Activated CD8-positive, alpha-beta memory T cell treated with anti-CD3 and anti-CD28 coated beads for 1 hour (primary cell): ENCODE measurements around the gene NKTR.
"Not testable (repeated sequence)": the region's sequence is repeated elsewhere in the genome, so short reads cannot be mapped to it uniquely, and the experiment has no call there.

Experiments
- DNase-seq, 2 donors: peaks; one replicate each; pipeline ENCODE4 v3.0.0-alpha.2; 2020; ENCODE audit warnings: low read depth in 1 of 2; ENCODE audit errors: extremely low read depth in 1 of 2

The NKTR gene

DNA sequence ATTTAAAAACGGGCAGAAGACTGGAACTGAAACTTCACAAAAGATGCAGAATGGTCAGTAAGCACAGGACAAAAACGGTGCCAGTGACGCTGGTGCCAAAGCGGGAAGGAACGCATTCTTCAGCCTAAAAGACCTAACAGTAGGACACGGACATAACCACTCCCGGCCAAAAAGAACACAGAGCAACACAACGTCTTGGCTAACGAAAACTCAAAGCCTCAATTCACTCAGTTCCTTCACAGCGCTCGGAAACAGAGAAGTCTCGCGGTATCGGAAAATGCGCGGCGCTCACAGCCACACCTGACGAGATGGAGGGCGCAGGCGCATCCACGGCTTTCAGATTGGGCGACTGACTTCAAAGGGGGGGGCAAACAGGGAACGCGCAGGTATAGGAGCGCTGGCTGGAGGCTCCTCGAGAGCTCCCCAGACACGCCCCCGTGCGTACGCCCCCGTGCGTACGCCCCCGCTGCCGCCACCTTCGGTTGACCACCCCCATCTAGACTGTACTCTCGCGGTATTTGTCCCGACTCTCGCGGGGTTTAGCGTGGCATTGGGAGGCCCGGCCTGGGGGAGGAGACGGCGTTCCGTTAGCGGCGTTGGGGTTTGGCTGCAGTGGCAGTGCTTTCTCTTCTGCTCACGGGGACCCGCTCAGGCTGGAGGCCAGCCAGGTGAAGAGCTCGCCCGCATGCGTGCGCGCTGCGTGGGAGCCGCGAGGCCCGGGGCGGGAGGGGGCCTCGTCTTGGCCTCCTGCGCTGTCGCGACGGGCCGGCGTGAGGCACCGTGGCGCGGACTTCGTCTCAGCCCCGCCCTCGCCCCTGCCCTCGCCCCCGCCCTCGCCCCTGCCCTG, at the start of gene NKTR:
Gene NKTR, plus strand, starts transcription at position 576 of the 847 bp plus-strand sequence. CDS start 321 bp downstream, outside the sequence.
- peak; percentile 99 for DNase-seq

DNA sequence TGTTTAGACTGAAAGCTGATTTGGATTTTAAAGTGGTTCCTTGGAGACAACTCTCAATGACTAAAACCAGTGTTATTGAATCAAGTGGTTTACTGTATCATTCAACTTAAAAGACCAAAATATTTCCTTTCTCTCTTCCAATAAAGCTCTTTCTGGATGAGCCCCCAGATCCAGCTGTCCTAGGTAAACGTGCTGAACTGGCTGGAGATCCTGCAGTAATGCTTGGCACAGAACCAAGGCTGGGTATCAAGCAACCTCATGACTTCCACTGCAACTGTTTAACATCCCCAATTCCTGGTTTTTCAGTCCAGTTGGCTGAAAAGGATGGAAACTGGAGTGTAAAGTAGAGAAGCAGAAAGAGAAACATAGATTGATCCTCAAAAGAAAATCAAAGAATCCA, 47.7 kb upstream of the NKTR start:
- no peak for DNase-seq

DNA sequence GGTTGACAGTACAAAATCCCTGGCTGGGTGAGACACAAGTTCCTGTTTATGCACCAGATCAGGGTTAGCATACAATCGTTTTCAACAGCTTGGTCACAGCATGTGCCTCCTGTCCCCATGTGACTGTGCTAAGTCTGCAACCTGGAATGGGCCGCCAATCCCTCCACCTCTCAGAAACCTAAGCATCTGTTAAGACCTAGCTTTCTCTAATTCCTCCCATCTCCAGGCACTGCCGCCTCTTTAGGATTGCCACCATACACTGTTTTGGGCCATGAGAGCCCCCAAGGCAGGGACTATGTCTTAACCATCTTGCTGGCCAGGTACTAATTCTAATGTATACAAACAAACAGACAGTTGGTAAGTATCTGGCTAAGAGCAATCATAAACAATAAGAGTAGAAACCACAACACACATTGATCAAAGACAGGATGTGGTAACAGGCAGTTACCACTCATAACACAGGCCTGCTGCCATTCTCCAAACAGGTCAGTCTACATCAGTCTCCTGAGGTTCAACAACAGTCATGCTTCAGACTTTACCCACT, 44.3 kb upstream of the NKTR start:
- DNase-seq: no peak

DNA sequence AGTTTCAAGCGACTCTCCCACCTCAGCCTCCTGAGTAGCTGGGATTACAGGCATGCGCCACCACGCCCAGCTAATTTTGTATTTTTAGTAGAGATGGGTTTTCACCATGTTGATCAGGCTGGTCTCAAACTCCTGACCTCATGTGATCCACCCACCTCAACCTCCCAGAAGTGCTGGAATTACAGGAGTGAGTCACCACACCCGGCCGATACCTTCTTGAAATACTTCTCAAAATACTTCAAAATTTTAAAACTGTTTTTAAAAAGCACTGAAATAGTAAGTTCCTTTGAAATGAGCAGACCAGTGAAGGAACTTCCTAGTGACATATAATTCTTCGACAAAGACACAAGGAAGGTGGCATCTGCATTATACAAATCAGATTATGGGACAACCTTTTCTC, 43.7 kb upstream of the NKTR start:
- DNase-seq: not testable (repeated sequence)

DNA sequence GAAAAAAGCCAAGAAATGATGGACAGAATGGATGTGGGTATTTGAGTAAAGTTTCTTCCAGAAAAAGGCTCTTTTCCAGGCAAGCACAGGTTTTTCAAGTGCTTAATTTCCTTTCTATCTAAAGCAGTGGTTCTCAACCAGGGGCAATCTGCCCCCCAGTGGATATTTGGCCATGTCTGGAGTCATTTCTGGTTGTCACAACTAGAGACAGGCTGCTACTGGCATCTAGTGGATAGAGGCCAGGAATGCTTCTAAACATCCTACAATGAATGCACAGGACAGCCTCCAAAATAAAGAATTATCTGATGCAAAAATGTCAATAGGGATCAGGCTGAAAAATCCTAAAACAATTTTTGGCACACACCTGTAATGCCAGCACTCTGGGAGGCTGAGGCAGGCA, 42.6 kb upstream of the NKTR start:
- no peak for DNase-seq

DNA sequence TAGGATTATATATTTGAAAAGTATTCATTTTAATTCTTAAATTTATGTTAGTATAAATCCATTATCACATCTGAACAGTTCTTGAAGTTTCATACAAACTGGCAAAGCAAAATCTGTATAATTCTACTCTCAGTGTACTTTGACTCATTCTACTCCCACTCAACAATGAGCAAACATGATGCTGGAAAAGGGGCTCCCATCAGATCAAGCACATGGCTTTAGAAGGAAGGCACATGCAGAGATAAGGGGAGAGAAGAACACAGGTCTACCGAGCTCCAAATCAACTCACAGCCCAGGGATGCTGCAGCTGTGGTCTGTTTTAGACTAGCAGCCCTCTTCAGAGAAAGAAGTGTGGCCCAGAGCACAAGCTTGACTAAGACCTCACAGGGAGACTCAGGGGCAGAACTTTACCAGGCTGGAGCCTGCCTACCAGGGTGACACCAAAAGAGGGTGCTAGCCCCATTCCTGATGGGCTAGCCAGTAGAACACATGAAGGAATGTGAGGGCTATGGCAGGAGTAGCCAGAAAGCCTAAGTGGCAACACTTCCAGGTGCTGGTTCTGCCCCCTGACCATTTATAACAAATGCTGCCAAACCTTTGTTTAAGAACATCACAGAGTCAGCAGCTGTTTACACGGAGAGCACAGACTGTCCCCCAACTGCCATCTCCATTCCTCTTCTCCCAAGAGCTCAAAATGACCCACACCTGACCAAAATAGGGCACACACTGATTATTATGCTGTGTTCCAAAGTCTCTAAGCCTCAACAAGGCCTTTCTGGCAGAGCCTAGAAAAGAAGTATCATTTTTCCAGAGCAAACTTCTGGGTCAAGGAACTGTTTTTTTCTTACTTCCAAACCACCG, 38.2 kb upstream of the NKTR start:
- DNase-seq: no peak

DNA sequence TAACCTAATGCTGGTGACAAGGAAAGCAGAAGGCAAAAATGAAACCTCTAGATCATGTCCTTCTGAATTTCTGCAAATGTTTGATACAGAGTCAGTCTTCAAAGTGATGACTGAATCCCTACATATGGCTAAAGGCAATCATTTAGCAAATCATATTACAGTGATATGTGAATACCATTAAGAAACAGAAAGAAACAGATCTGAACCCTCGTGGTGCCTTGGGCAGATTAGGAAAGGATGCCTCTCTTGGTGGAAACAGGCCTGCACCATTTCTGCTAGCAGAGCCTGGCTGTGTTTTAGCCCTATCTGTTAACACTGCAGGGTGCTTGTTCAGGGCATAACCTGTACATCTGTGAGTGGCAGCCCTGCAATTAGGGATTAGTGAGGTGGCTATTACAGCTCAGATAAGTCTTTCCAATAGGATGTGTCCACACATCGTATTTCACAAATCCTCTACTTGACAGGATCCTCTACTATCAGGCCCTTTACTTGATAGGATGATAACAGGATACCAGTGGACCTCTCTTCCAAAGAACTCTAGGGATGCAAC, 30.8 kb upstream of the NKTR start:
- no peak for DNase-seq

DNA sequence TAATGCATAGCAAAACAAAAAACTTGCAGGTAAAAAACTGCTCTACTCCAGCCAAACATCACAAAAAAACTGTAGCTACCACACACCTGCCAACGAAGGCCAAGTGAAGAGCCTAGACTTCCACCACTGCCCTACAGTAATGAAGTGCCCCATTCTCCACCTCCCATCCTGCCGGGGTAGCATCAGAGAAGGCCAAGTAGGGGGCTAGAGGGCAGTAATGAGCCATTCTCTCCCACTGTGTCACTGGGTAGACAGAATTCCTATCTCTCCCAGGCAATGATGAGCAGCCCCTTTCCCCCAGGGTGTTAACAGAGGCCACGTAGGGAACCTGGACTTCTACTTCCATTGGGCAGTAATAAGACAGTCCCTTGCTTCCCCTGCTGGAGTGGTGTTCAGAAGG, 28.2 kb upstream of the NKTR start:
- no peak for DNase-seq

DNA sequence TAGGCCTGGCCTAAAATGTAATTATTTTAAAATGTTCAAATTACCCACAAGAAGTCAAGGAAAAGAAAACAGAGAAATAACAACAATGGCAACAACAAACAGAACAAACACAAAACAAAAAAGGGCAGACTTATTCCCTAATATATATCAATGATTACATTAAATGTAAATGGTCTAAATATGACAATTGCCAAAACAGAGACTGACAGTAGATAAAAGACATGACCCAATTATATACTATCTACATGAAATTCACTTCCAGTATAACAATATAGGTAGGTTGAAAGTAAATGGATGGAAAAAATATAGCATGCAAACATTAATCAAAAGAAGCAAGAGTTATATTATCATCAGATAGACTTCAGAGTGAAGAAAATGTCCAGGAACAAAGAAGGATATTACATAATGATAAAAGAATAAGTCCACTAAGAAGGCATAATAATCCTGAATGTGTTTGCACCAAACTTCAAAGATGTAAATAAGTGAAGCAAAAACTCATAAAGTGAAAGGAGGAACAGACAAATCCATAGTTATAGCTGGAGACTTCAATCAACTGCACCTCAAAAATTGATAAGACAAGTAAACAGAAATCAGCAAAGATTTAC, 25.2 kb upstream of the NKTR start:
- no peak for DNase-seq

DNA sequence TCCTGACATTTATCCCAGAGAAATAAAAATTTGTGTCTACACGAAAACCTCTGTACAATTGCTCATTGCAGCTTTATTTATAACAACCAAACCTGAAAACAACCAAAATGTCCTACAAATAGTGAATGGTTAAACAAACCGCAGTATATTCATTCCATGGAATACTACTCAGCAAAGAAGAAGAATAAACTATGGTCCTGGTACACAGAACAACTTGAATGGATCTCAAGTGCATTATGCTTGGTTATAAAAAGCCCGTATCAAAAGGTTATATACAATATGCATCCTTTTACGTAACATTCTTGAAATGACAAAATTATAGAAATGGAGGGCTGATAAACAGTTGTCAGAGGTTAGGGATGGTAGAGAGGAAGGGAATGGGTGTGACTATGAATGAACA, 22.4 kb upstream of the NKTR start:
- no peak for DNase-seq

DNA sequence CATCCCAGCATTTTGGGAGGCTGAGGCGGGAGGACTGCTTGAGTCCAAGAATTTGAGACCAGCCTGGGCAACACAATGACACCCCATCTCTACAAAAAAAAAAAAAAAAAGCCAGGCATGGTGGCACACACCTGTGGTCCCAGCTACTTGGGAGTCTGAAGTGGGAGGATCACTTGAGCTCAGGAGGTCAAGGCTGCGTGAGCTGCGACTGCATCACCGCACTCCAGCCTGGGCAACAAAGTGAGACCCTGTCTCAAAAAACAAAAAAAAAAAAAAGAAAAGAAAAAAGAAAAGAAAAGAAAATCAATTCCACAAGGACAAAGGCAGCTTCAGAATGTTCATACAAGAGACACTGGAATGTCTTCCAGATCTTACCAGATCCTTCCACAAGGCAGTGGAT, 21.1 kb upstream of the NKTR start:
- DNase-seq: not testable (repeated sequence)

DNA sequence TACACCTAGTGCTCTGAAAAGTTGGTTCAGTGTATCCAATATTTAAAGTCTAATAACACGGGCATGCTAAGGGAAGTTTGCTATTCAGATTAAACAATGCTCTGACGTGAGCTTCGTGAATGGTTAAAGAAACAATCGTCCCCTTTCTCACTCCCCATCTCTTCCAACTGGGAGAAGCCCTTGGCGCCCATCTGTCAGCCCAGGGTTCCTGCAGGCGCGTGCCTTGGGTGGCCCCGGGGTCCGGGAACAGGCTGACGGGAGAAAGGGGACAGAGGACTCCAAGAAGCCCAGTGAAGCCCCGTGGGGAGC, 19.1 kb upstream of the NKTR start:
- no peak for DNase-seq

DNA sequence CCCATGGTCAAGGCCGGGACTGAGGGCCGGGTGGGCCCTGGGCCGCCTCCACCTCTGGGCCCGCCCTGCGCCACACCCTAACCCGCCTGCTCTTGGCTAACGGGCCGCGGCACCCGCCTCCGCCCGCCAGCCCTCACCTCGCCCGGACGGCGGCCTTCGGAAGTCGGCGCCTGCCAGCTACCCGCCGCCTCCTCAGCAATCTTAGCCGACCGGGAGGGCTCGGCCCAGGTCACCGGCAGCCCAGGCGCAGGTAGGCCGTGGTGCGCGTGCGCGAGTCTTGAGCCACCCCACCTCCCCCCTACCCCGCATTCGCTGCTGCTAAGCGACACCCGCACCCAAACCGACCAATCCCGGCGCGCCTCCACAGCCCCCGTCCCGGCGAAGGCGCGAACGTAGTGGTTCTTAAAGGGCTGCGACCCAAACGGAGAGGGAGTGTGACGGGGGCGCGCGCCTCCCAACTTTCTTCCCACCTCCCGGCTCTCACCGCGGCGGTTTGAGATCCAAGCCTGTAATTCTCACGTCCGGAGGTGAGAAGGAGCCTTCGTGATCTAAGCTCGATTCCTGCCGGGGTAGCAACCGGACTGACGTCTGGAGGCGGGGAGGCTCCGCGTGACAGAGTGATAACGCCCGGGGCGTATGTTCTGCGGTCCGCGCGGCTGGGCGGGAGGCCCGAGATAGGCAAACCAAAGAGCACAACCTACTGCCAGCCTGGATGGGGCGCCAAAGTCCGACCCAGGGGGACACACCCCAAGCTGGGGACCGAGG, 18.6 kb upstream of the NKTR start, which contains the start of gene SEC22C:
Gene SEC22C, minus strand, starts transcription at position 259 of the 765 bp plus-strand sequence. CDS start 12,921 bp downstream, outside the sequence.
- DNase-seq: peak; percentile 89 to 95

DNA sequence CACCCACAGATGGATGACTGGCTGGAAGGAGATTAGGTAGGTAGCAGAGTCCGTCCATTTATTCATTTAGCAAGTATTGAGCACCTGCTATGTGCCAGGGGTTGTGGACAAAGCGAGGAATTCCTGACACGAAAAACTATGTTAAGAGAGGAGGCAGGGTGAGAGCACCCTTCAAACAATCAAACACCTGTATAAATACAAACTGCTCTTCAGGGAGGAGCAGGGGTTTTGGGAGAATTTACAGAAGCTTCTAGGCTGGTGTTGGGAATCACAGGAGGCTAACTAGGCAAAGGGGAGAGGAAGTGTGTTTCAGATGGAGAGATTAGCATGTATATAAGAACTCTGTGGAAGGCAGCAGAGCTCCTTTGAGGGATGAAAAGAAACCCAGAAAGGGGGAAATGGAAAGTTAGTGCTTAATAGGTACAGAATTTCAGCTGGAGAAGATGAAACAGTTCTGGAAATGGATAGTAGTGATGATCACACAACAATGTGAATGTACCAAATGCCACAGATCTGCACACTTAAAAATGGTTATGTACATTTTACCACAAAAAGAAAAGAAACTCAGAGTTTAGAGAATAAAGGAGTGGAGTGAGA, 17.9 kb upstream of the NKTR start:
- DNase-seq: no peak

DNA sequence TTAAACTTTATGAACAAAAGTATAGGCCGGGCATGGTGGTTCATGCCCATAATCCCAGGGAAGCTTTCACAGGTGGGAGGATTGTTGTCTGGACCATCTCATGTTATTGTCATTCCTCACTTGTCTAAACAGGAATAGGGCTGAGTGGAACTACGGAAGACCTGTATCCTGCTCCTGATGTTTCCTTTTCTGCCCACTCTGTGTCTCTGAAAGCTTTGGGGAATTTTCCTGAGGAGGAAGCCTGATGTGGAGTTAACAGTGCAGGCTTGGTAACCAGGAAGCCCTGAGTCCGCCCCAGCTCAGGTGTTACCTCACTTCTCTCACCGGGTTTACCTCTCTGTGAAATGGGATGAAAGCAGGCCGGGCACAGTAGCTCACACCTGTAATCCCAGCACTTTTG, 11.9 kb upstream of the NKTR start:
- no peak for DNase-seq

DNA sequence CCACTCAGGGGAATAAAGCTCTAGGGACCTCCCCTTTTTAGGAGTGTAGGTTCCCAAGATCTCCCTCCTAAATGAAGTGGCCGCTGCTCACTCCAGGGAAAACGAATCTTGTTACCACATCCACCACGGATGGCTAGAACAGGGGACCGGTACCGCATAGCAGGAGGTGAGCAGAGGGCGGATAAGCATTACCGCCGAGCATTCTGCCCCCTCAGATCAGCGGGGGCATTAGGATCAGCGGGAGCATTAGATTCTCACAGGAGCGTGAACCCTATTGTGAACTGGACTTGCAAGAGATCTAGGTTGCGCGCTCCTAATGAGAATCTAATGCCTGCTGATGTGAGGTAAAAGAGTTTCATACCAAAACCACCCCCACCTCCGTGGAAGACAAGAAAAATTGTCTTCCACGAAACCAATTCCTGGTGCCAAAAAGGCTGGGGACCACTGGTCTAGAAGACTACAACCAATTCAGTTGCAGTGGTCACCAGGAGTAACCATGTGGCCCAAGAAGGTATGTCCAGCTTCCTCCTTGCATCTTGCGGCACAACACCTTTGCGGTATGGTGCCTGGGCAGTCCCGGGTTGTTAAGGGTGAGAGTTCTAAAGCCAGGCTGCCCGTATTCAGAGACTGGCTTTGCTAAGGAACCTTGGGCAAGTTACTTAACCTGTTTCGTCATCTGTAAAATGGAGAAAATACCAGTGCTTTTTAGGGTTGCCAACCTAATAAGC, 10.9 kb upstream of the NKTR start:
- no peak for DNase-seq

DNA sequence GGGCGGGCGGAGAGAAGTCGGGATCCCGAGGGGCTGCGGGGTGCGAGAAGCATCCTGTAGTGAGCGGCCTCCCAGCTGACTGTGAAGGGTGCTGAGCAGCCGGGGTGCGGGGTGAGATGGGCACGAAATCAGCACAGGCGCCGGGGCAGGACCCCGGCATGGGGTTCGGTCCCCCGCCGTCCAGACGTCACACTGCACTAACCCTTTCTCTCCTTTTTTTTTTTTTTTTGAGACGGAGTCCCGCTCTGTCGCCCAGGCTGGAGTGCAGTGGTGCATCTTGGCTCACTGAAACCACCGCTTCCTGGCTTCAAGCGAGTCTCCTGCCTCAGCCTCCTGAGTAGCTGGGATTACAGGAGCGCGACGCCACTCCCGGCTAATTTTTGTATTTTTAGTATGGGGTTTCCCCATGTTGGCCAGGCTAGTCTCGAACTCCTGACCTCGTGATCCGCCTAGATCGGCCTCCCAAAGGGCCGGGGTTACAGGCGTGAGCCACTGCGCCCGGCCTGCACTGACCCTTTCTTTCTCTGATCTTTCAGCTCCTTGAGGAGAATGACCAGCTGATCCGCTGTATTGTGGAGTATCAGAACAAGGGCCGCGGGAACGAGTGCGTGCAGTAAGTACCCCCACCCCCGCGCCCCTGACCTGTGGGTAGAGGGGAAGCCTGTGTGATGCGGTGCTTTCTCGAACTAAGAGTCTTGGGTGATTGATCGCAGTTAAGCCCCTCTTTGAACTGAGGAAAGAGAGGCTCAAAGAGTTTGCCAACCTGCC, 9.3 kb upstream of the NKTR start:
- DNase-seq: no peak

DNA sequence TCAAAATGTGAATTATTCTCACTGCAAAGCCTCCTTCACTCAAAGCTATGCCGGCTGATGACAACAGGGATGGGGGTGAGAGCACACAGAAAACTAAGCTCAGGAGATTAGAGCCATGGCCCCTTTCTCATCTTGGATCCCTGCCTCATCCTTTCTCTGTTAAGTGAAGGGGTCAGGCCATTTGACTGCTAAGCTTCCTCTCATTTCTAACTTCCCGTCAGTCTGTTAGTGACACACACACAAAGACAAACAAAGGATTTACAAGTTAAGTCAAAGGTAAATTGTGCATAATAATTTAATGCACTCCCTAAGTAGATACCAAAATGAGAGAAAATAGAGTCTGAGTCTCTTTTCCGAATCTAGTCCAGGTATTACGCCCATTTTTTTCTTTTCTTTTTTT, 8.7 kb upstream of the NKTR start:
- no peak for DNase-seq

DNA sequence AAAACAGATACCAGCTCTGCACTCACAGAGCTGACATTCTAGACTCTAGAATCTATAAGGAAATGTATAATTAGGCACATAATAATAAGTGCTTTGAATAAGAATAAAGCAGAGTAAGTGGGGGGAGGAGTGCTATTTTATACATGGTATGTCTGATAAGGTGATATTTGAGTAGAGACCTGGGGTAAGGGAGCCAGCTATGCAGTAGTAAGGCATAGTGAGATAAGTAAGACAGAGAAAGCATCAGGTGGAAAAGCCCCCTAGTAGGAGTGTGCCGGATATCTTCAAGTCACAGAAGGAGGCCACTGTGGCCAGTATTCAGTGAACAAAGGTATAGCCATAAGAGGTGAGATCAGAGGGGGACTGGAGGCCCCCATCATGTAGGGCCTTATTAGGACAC, 6.9 kb upstream of the NKTR start:
- no peak for DNase-seq
